ENCODE results near the gene ACOX3.
A peak's percentile ranks its signal among the peaks of the same experiment; 100 is the strongest.
"Not testable (repeated sequence)": the region's sequence is repeated elsewhere in the genome, so short reads cannot be mapped to it uniquely, and the experiment has no call there.

ACOX3 gene

DNA sequence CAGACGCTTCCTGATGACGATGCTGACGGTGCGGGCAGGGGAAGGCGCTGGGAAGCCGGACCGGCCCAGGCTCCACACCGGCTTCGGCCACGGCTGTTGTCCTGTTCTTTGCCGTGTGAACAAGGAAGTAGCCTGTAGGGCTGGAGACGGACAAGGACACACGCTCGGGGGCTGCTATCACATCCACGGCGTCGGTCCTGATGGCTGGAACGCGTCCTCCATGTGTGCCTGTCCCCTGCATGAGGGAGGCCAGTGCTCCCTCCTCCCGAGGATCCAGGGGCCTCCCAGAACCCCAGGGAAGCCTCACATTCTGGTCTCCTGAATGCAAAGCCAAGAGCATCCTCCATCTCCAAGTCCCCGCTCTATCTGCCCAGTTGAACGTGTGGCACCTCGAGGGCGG is 53.8 kb downstream of the ACOX3 start:
- DNase-seq, result no peak

DNA sequence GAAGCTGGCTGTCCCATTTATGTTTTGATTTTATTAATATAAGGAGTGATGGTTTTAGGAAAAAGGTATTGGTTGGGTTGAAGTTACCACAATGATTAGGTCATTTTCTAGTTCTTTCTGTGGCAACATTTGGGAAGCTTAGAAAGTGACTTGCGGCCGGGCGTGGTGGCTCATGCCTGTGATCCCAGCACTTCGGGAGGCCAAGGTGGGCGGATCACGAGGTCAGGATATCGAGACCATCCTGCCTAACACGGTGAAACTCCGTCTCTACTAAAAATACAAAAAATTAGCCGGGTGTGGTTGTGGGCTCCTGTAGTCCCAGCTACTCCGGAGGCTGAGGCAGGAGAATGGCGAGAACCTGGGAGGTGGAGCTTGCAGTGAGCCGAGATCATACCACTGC is 54.4 kb downstream of the ACOX3 start:
- not testable (repeated sequence) for DNase-seq

DNA sequence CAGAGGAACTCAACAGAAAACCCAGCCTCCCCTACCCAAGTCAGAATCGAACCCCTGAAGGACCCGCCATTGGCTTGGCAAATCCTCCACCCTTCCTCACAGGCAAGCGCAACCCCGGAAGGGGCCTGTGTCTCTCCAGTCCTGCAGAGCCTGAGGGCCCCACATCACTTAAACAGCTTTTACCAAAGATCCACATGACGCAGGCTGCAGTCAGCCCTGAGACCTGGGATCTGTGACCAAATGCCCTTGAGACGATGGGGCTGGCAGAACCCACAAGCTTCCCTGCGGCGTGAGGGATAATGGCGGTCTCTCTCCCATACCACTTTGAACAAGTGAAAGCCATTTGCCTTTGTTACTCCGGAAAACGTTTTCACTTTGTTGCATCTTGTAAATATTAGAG is 54.9 kb downstream of the ACOX3 start:
- no peak for DNase-seq

DNA sequence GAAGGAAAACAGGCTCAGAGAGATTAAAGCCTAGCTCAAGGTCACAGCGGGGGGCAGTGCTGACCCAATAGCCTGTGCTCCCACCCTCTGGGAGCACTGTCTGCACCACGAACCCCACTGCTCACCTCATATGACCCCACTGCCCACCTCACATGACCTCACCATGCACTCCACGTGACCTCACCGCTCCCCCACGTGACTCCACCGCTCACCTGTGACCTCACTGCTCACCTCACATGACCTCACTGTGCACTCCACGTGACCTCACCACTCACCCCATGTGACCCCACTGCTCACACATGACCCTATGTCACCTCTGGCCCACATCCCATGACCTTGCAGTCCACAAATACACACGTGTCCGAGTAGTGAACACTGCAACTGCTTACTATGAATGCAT is 55.4 kb downstream of the ACOX3 start:
- no peak for DNase-seq

DNA sequence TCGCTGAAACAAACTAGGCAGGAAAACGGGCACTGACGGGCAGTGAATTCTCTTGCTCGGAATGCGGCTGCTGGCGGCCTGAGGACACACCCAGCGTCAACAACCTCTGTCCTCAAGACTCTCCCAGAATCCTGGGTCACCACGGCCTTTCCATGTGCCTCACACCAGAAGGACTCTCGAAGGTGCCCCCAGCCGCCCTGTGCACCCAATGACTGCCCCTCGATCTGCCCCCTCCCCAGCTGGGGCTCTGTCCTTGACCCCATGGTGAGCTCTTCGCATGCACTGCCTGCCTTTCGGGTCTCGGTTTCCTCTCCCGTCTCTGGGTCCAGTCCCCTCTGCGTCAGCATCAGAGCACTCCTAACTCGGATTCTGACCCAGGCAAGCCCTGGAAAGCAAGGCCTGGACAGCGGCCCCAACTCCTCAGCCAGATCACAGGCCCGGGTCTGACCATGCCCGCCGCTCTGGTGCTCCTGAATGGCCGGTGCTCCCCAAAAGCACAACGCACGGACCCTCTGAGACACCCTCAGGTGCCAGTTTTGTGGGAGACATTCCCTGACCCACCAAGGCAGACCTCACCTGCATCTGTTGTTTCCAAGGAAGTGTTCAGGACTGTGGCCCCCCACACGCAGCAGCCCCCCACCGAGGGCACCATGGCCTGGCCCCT is 56.0 kb downstream of the ACOX3 start:
- no peak for DNase-seq

DNA sequence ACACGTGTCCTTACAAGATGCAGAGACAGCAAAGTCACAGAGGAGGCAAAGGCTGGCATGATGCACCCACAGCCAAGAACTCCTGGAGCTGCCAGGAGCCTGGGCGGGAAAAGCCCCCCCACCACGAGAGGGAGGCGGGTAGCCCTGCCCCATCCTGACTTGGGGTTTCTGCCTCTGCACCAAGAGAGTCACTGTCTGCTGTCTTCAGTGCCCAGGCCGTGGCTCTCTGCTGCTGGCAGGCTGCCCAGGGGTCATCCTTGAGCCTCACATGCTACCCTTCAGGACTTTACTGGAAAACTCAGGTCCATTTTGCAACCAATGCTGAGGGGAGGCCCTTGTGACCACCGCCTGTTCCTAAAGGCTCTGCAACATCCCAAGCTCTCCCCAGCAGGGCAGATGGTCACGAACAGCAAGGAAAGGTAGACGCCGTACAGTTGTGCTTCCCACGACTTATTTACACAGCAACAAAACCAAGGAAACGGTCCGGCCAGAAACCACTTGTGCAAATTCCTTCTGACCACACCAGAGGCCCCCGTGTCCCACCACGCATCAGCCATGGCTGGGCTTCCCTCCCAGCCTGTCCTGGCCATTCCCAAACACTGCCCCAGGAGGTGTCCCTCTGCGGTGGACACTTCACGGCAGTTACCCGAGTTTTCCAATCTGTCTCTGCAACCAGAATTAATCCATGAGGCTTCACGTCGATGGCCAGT is 56.9 kb downstream of the ACOX3 start:
- DNase-seq, result peak; percentile 16

DNA sequence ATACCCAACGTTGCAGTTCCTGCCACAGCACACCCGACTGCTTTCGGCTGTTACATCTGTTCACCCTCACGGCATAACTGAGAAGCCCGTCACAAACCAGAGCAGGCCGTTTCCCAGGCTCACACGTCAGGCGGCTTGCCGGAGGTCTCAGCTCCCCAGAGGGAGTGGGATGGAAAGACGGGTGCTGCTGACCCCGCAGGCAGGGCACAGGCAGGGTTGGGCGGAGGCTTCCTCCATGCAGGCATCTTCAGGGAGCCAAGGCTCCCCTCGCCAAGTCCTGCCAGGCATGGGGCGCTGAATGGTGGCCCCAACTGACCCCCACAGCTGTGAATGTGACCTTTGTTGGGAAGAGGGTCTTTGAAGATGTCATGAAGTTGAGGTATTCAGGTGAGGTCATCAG is 57.5 kb downstream of the ACOX3 start:
- DNase-seq, result no peak

DNA sequence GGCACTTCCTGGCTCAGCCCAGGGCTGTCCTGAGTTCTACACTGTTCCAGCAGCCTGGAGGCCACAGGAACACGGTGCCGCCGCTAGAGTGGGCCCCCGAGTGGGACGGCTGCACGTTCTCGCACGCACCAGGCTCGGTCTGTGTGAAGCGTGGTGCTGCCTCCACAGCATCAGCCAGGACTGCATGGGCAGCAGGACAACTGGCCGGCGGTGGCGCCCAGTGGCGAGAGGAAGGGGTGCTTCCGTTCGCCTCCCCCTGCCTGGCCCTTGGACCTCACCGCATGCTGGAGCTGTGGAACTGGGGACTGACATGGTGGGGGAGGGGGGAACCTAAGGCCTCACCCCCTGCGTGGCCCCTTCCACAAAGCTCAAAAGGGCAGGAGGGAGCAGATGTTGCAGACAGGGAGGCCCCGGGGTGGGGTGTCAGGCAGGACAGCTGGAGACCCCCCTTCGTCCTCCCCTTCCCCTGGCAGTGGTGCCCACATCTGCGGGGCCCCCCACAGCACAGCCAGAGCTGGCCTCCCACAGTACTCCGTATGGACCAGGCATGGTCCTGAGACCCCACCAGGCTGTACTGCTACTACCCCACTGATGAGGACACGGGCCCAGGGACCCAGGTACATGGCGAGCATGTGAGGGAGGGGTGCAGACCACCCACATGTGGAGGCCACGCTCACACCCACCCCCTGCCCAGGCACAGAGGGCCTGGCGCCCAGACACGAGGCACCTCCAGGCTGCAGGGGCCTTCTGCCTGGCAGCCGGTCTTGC is 58.5 kb downstream of the ACOX3 start:
- no peak for DNase-seq

DNA sequence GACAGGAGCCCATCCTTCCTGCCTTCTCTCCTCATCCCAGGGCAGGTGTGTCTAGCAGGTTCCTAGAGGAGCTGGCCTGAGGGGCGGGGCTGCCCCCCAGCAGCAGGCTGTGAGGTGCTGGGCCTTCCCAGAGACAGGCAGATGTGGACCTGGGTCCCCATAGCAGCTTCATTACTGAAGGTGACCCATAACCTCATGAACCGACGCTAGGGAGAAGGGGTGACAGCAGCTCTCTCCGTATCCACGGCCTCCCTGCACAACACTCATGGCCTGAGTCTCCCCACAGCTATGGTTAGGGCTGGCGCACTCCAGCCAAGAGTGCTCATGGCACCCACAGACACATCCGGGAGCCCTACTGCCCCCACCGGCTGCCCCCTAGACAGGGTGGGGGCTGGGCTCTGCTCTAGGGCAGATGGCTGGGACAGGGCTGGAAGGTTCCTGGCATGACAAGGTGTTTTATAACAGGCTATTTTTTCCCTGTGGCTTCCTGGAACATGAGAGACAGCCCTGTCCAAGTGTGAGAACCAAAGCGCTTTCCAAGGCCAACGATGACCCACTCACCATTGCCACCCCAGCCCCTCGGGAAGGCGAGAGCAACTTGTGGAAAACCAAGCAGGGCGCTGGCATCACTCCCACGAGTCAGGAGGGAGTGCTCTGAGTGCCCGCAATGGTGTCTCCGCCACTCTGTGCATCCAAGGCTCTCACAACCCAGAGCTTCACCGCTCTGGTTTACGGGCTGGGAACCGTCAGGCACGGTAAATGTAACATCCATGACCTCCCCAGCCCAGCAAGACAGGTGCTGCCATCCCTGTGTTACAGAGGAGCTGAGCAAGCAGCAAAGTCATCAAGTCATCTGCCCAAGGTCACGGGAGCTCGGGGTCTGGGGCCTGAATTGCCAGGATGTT is 59.8 kb downstream of the ACOX3 start:
- no peak for DNase-seq

DNA sequence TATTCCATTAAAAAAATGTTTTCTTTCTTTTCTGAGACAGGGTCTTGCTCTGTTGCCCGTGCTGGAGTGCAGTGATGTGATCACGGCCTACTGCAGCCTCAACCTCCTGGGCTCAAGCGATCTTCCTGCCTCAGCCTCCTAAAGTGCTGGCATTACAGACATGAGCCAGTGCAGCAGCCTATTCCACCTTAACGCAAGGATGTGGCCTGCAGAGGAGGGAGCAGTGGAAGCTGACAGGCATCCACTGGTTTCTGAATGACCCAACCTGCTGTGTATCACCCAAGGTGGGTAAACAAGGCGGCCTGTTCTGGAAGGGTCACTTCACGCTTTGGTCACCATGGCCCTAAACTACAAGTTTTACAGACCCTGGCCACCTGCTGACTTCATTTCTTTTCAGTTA is 60.8 kb downstream of the ACOX3 start:
- DNase-seq, result no peak

DNA sequence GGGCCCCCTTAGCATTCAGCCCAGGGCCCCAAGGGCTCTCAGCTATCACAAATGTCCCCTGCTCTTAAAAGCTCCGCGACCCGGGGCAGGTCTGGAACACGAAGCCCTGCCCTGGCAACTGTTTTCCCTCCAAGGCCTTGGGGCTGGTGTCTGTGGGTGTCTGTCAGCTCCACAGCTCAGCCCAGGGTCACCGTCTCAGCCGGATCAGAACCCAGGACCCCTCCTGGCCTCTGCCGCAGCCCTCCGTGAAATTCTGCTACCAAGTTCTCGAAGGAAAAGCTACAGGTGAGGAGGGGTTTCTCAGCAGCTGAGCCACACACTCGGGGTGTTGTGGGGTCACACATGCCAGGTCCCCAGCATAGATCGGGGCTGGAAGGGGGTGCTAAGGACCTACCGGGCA is 61.2 kb downstream of the ACOX3 start:
- DNase-seq, result no peak

DNA sequence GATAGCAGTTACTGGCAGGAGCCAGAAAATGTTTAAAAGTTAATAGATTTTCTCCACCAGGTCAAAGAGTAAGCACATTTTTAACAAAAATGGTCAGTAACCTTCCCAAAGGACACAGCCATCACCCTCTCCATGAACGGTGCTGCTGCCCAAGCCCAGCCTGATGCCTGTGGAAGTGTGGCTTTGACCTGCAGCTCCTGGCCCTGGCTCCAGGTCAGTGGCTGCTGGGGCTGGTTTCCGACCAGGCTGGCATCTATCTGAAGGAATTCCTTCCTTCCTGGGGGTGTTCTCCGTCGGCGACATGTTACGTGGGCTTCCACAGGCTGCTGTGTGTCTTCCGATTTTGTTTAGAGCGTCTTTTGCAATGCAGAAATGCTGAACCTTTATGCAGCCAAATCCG is 61.7 kb downstream of the ACOX3 start:
- DNase-seq, result no peak

DNA sequence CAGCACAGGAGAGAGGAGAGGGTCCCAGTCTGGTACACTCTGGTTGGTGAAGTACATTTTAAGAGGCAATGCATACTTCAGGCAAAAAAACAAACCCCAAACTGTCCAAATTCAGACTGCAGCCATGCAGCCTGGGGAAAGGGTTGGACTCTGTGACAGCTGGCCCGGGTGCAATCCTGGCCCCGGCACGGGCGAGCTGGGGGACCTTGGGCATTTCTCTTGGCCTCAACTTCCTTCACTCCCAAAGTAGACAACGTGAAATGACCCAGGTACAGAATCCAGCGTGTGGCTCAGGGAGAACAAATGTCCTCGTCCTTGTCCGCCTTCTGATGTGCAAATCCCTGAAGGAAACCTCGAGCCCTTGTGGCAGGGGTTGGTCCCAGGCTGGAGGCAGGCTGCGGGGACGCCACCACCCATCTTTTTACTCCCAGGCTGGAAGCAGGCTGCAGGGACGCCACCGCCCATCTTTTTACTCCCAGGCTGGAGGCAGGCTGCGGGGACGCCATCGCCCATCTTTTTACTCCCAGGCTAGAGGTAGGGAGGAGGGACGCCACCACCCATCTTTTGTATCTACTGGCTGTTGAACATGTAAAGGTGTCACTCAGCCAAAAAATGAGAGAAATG is 62.3 kb downstream of the ACOX3 start:
- DNase-seq, result no peak

DNA sequence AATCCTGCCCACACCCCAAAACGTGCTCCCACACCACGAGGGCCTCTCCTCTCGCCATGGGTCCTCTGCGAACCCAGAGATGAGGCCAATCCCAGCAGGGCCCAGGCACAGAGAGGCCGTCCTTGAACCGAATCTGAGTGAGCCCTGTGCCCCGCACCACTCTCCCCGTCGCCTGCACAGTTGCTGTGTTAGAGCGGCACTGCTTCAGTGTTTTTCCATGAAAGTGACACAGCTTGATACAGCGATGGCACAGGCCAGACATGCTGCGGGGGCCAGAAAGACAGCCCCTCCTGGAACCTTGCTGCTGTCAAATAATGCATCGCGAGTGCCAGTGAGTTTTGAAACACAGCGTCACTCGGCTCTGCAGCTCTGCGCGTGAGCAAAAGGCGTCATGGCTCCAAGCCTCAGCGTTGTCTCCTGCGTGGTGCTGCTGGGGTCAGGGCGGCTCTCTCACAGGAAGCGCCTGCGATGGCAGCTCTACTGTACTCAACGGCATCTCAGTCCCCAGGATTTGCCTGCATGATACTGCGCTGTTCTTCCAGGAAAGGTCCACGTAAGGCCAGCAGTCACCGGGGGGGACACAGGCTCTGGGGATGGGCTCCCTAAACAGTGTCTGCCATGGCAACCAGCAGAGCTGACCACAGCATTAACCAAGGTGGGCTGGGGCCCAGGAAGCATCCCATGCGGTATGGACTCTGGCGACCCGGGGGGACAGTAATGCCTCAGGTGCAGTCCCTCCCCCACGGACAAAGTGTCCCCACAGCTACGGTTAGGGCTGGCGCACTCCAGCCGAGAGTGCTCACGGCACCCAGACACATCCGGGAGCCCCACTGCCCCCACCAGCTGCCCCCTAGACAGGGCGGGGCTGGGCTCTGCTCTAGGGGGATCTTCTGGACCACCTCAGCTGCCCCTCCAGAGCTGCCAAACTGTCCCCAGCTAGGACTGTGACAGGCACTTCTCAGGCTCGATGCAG is 63.1 kb downstream of the ACOX3 start:
- DNase-seq, result no peak

DNA sequence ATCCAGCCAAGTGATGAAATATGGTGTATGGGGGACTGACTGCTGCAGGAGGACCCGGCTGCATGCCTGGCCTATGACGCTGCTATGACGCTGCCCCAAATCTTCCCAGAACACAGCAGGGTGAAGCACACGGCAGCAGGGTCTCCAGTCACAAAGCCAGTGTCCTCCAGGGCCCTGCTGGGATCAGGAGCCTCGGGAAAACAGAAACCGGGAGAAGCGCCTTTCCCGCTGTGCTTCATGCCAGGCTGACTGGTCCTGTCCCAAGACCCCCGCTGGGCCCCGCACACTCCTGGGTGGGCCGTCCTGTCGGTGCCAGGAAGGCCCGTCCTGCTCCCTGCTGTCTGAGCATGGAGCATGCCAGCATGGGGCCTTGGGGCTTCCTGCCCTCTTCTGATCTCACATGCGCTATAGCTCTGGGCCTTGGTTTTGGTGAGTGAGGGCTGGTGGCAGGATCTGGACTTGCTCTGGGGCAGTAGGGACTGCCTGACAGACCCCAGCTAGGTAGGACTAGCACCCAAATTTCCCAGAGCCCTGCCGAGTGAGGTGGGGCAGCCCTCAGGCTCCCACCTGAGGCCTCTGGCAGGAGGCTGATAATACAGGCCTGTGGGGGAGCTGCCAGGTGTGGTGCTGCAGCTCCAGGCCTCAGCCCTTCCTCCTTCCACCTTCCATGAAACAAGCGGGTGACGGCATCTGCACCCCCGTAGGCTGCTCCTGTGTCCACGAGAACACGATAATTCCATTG is 64.0 kb downstream of the ACOX3 start:
- no peak for DNase-seq

DNA sequence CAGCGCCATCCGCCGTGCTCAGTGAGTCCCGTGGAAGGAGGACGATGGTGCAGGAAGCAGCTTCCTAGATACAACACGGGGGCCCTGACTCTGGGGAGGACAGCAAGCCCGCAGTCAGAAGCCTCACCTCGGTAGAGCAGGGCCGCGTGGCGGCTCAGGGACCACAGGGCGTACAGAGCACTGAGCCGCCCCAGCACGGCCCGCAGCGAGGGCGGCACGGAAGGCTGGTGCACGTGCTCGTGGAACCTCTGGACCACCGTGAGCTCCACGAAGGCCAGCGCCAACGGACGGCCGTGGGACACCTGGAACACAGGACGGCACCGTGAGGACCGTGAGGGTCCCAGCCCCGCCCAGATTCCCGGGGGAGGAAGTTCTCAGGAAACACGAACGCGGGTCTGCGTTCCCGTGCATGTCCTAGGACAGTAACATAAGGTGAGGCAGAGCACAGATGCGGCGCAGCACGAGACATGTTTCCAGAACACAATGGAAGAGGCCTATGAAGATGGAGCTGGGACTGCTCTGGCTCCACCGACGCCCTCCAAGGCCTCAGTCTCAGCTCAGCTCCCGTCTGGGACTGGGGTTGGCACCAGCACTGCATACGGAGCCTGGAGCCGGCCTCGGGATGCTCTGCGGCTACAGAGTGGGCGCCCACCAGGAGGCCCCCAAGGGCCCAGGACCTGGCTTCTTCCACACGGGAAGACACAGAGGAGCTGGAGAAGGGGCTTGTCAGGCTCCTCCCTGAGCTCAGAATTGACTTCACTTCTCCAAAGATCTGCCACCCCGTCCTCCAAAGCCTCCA is 65.5 kb downstream of the ACOX3 start:
- DNase-seq, result no peak

DNA sequence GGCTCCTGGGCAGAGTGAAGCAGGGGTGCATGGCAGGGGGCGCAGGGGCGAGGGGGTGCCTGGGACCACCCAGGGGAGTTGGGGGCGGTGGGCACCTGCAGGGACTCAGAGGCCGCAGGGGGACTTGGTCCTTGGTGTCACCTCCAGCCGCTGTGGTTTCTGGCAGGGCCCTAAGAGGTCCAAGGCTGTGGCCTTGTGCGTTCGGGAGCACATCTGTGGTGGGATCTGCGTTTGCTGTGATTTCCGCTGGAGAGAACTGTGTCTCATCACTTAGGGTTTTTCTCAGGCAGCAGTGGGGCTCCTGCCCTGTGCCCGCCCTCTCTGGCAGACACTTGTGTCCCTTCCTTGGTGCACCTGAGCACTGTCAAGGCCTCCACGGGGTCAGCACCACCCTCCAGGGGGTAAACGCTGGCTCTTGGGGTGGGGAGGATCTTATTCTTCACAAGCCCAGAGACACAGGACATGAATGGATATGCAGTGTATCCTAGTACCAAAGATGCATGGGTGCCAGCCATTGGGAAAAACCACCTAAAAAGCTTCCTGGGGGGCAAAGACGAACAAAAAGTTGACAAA is 66.5 kb downstream of the ACOX3 start:
- DNase-seq, result no peak

DNA sequence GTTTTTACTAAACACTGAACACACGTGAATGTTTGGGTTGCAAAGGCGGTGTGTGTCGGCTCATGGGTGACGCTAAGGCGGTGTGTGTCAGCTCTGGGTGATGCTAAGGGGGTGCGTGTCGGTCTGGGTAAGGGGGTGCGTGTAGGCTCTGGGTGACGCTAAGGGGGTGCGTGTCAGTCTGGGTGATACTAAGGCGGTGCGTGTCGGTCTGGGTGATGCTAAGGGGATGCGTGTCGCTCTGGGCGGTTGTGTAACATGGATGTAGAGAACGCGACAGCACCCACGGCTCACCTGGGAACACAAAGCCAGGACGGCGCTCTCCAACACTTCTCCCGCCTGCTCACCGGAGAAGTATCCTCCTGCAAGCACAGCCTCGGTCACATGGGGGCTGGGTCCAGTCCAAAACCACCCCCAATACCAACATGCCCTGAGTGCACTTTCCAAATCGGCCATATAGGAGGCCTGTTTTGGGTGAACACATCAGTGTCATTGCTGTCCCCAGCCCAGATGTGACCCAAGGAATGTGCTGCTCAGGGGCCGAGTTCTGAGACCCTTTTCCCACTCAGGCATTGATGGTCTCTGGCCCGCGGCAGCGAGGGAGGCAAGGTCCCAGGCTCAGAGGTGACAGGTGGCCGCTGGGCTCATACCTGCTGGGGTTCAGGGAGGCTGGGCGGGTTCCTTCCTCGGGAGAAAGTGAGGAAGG is 67.1 kb downstream of the ACOX3 start:
- DNase-seq, result no peak
